Hypothalamus (tissue), 51 donors: ENCODE results near the gene CACFD1.

ENCODE experiments used
- DNase-seq, 51 donors: peaks; one replicate each; lab custom pipeline; 2025; lab: John Stamatoyannopoulos, UW

The CACFD1 gene

DNA sequence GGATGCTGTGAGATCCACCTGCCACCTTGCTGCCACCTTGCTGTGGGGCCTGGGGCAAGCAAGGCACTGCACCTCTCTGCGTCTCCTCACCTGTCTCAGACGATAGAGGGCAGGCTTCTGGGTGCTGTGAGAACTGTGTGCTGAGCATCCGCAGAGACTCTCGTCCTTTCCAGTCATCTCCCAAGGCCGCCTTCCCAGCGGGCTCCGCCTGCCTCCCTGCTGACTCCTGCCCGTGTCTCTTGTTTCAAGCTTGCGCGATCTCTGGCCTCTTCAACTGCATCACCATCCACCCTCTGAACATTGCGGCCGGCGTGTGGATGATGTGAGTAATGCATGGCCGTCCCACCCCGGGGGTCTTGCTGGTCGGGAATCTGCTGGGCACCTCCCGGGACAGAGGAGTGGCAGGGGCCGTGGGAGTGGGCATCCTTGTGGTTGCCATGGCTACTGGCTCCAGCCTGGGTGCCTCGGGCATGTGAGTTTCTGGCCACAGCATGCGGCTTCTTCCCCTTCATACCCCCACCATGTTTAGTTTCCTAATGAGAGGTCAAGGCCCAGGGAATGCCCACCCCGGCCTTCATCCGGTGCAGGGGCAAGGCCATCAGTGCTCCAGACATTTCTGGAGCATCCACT is 3.6 kb downstream of the CACFD1 start:
- DNase-seq = no peak

DNA sequence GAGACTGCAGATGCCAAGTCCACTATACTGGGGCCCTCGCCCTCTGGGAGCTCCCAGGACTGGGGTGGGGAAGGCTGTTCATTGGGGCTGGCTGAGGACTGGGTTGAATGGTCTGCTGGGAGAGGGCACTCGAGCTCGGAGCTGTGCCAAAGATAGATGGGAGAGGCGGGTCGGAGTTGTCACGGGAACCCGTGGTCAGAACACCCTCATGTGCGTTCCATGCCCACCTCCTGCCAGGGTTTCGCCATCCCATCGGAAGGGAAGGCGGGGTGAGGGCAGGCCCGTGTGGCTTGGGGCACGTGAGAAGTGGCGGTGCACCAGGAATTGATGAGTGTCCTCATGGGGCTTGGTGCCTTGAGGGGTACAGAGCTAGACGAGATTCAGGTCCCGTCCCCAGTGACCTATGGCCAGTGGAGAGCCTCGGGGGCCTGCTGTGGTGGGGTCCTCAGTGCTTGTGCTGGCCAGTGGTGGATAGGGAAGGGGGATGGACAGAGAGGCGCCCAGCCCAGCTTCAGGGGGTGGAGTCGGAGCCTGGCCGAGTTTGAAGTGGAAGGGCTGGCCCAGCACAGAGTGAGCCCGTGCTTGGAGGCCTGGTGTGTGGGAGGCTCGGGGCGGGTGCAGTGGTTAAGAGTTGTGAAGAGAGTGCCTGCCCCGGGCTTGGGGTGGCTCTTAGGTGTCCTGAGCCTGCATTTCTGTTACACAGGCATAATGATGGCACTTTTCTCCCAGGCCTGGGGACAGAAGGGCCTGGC is 4.3 kb downstream of the CACFD1 start:
- DNase-seq = no peak

- DNase-seq = no peak
Measured at GRCh38 chr9:133464638-133465037, 4.9 kb downstream of the CACFD1 start.

DNA sequence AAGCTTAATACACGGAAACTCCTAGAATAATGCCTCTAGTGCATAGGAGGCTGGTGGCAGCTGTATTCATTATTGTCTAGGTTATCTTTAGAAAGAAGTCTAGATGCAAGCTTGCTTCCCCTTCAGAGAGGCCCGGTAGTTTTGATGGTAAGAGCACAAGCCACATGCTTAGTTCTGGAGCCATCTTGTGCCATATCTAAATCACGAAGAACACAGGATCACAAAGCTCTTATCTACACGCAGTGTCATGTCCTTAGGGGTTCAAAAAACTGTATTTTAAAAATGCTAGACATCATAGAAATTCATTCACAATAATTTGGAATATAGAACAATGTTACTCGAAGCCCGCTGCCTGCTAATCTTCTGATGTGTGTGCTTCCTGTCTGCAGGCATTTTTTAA is 6.2 kb downstream of the CACFD1 start:
- DNase-seq = no peak

- no peak for DNase-seq
Measured at GRCh38 chr9:133467101-133467500, 7.3 kb downstream of the CACFD1 start.

- no peak for DNase-seq
Measured at GRCh38 chr9:133468374-133468773, 8.6 kb downstream of the CACFD1 start.

DNA sequence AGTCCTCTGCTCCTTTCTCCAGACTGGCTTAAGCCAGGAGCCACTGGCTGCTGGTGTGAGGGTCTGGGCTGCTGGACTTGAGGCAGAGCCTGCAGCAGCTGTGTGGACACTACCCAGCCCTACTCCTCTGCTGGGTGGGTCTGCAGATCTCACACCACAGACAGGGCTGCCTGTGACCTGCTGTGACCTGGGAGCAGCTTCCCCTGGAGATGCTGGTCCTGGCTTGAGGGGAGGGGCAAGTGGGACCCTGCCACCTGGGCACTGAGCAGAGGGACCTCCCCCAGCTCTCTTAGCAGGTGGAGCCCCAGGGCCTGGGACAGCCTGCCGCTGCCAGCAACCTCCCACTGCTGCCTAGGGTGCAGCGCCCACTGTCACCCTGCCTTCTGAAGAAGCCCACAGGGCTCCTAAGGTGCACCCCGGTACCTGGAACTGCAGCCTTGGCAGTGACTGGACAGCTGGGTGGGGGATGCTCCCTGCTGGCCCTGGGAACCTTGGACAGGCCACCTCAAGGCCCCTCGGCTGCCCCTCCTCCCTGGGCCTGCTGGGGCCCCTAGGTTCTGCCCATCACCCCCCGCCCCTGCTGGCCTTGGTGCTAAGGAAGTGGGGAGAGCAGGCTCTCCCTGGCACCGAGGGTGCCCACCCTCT is 9.1 kb downstream of the CACFD1 start:
- DNase-seq = no peak

DNA sequence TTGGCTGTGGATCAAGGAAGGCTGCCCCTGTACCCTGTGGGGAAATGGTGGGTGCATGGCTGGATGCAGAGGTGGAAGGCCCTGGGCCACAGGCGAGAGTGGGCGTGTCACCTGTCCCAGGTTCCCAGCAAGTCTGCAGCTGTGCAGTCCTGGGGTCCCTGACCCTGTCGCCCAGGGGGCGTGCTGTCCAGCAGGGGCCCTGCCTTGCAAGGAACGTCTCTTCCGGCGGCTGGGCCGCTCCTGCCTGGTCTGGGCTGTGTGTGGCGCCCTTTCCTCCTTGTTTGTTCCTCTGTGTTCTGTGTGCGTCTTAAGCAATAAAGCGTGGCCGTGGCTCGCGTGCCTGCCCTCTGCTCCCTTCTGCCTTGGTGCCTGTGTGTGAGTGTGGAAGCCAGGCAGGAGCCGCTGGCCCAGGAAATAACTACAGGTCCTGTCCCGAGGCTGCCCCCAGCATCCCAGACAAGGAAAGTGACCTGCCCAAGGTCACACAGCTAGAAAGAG is 10.7 kb downstream of the CACFD1 start:
- DNase-seq = no peak

DNA sequence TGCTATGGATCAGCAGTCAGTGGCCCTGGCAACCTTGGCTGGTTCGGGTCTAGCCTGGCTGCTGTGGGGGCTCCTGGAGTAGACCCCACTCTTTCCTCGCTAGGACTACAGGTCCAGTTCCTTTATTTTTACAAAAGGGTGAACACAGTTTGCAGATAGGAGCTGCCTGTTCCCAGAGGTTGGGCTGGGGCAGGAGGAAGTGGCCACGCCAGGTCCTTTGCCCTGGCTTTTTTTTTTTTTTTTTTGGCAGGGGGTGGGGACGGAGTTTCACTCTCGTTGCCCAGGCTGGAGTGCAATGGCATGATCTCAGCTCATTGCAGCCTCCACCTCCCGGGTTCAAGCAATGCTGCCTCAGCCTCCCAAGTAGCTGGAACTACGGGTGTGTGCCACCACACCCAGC is 11.2 kb downstream of the CACFD1 start:
- no peak for DNase-seq

- no peak for DNase-seq
Measured at GRCh38 chr9:133471551-133472276, 11.9 kb downstream of the CACFD1 start.

GRCh38 chr9:133472277-133472645 is 12.5 kb downstream of the CACFD1 start:
- DNase-seq = no peak

DNA sequence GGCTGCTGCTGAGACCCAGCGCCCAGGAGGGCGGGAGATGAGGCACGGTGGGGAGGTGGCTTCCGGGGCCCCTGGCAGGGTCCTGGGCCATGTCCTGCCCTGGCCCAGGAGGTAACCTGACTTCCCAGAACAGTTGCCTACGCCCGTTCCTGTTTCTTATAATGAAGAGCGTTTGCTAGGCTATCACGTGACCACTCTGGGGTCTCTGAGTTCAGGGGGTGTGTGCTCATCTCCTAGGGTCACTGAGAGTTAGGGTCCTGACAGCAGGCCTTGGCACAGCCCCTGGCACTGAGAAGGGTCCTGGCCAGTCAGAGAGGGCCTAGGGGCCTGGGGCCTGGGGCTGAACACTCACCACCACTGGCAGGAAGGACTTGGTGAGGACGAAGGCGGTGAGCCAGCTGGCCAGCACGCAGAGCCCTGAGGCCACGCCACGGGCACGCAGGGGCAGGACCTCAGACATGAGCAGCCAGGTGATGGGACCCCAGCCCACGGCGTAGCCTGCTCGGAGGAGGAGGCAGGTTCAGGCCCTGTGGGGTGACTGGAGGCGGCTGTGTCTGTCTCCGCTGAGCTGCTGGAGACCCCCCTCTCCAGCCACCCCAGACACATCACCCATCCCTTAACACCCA is 13.1 kb downstream of the CACFD1 start:
- no peak for DNase-seq

DNA sequence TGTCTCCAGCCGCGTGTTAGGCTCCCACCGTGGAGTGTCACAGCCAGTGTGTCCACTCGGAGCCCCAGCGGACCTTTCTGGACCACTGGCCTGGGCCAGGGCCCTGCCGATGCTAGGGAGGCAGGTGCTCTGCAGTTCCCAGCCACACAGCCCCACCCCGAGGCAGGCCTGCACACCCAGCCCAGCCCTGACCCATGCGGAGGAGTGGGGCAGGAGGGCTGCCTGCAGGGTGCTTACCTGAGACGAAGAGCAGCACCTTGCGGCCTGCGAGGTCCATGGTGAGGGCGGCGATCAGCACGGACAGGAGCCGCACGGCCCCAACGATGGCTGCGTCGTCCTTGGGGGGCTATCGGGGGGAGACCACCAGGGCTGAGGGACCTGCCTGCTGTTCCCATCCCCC is 14.0 kb downstream of the CACFD1 start:
- no peak for DNase-seq

DNA sequence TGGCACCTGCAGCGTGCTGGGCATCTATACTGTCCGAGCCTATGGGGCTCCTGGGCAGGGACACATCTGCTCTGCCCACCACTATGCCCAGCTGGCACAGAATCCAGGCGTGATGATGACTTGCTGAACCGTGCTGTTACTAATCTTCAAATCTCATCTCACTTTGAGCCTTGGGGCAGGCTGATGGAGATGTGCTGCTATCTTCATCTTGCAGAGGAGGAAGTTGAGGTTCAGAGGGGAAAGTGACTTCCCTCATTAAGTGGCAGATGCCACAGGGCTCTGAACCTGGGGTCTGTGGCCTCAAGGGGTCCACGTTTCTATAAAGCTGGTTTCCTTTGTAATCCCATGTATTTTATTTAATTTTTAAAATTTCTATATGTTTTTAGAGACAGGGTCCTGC is 14.4 kb downstream of the CACFD1 start:
- DNase-seq = no peak

GRCh38 chr9:133474853-133475252 is 15.1 kb downstream of the CACFD1 start:
- DNase-seq = no peak

DNA sequence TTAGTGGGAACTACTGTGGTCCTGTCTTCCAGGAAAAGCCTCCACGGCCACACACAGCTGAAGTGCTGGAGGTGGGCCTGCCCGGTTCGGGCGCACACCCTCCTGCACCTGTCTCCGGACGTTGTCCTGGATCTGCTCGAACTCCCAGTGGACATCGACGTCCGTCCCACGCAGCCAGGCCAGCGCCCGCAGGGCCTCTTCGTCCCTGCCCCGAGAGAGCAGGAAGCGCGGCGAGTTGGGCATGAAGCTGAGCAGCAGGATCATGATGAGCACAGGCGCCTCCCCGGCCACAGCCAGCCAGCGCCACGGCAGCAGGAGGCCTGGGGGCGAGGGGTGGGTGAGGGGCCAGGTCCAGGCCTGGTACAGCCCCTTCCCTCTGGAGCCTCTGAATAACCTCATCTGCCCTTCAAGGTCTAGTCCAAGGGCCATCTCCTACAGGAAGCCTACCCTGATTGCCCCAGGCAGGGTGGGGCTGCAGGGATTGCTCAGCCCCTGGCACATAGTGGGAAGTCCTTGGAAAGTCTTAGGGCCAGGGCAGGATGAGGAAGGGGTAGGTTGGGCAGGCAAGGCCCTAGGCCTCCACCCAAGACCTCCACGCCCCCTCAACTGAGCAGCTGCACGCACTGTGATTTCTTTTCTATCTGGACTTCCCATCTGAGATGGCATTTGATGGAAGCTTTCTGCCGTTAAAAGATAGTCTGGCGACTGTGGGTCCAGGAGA is 15.7 kb downstream of the CACFD1 start:
- DNase-seq = no peak

DNA sequence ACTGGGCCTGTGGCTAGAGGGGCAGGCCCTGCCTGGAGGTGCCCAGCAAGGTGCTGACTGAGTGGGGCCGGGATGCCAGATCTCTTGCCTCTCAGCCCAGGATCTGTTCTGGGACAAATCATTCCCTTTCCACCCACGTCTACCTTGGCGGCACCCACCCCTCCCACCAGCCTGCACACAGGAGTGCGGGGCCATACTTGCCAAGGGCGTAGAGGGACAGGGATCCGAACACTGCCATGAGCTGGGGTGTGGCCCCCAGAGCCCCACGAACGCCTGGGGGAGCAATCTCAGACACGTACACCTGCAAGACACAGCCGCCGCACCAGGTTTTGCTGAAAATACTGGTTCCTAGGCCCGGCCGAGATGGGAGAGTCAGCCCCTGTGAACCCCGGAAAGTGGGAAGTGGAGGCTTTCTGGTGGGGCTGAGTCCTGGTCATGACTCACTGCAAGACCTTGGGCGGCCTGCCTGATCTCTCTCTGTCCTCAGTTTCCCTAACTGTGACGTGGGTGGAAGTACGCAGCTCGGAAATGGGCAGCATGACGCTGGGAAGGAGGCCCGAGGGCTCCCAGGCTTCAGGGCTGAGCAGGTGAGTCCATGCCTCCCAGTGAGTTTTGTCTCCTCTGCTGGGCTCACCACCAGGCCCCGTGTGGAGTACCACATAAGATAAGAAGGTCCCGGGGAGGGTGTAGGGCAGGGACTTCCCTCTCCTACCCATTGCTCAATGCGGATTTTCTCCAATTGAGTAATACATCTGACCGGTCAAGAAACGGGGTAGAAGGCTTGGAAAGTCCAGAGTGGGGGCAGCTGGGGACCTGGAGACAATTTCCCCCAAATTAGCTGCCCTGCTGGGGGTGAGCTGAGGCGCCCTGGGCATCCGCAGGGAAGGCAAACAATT is 16.5 kb downstream of the CACFD1 start:
- no peak for DNase-seq

DNA sequence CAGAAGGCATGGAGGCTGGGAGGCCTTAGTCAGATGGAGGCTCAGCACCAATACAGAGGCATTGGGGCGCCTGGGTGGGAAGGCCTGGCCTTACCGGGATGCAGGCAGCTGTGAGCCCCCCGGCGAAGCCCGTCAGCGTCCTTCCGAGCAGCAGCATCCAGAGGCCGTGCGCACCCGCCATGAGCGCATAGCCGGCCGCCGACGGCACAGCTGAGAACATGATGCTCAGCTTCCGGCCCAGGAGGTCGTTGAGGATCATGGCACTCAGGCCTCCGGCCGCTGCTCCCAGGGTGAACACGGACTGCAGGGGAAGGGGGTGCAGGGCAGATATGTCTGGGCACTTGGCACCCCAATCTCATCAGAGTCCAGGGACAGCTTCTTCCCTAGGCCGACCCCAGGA is 17.2 kb downstream of the CACFD1 start:
- DNase-seq = no peak

DNA sequence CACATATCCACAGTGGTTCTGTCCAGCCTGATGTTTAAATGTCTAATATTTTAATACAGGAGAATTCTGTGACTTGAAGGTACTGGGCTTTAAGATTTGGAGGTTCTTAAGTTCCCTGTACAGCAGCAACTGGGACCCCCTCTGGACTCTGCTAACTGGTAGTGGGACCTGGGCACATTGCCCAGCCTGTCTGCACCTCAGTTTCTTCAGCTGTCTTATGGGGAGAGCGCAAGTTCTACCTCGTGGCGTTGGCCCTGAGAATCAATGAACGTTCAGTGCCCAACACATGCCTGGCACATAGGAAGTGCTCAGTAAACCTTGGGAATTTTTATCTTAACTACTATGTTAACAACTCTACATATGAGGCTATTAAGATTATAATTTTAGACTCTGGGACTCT is 17.7 kb downstream of the CACFD1 start:
- no peak for DNase-seq
